ENCODE results near the gene TATDN3. TPM values are rescaled to one million over a fixed set of nuclear protein-coding genes. Genes with fewer than 3 reads are reported as not detected.
"Not testable (repeated sequence)": the region's sequence is repeated elsewhere in the genome, so short reads cannot be mapped to it uniquely, and the experiment has no call there.

TATDN3 gene
- total RNA-seq, 1 donor from 2014 or later, result 31.4 TPM

- no peak overlapping the region for H3K27ac Mint-ChIP-seq
- peaks cover 55% of the 10 kb centered on the region for H3K36me3 Mint-ChIP-seq (ENCODE audit: low read depth)
- TF ChIP-seq CTCF (IDR thresholded peaks at IDR 0.05), result no peak
- no peaks in the 10 kb centered on the region for H3K27me3 Mint-ChIP-seq
- no peak for DNase-seq
- POLR2A ChIA-PET, result no interaction called here
- no peak for ATAC-seq (ENCODE audit: low read depth)
- peaks cover 7% of the 10 kb centered on the region for H3K4me1 Mint-ChIP-seq
- intact Hi-C loops (cut with micrococcal nuclease), result no loop called here
- CTCF ChIA-PET, result interaction anchor here (2.8 kb wide), 1 partner anchor 98 kb away, joined by 14 read pairs; no protein-coding TSS in a partner anchor
- H3K9me3 Mint-ChIP-seq, result peaks cover 8% of the 10 kb centered on the region
- H3K4me3 Mint-ChIP-seq, result no peak overlapping the region
Measured at GRCh38 chr1:212762839-212763238, 28.9 kb upstream of the TATDN3 start.

- DNase-seq; H3K4me3 Mint-ChIP-seq; CTCF ChIA-PET; POLR2A ChIA-PET; H3K27ac Mint-ChIP-seq; ATAC-seq (ENCODE audit: low read depth); H3K27me3 Mint-ChIP-seq; intact Hi-C loops (cut with micrococcal nuclease): not testable (repeated sequence)
- peaks cover 23% of the 10 kb centered on the region for H3K9me3 Mint-ChIP-seq
- peaks cover 70% of the 10 kb centered on the region for H3K36me3 Mint-ChIP-seq (ENCODE audit: low read depth)
- peaks cover 11% of the 10 kb centered on the region for H3K4me1 Mint-ChIP-seq
Measured at GRCh38 chr1:212764718-212765281, 26.9 kb upstream of the TATDN3 start.

- H3K27ac Mint-ChIP-seq; CTCF ChIA-PET; ATAC-seq (ENCODE audit: low read depth); DNase-seq; intact Hi-C loops (cut with micrococcal nuclease); H3K4me3 Mint-ChIP-seq; POLR2A ChIA-PET; H3K27me3 Mint-ChIP-seq: not testable (repeated sequence)
- Mint-ChIP-seq H3K9me3 (peaks cover 32% of the 10 kb centered on the region), H3K36me3 (ENCODE audit: low read depth) (peaks cover 77% of the 10 kb centered on the region), H3K4me1 (peaks cover 12% of the 10 kb centered on the region)
Measured at GRCh38 chr1:212766825-212767224, 24.9 kb upstream of the TATDN3 start.

GRCh38 chr1:212769459-212770167, 22.1 kb upstream of the TATDN3 start:
- Mint-ChIP-seq H3K27me3 (no peaks in the 10 kb centered on the region), H3K4me1 (peaks cover 26% of the 10 kb centered on the region), H3K27ac (no peak overlapping the region), H3K36me3 (ENCODE audit: low read depth) (peaks cover 78% of the 10 kb centered on the region), H3K9me3 (peaks cover 32% of the 10 kb centered on the region), H3K4me3 (no peak overlapping the region)
- intact Hi-C loops (cut with micrococcal nuclease), result no loop called here
- ChIA-PET POLR2A (interaction anchor here (0.6 to 1.2 kb wide), 2 partner anchors 20 to 241 kb away, joined by 3 to 4 read pairs; no protein-coding TSS in a partner anchor), CTCF (interaction anchor here (1.3 to 1.4 kb wide), 2 partner anchors 18 to 104 kb away, joined by 3 to 4 read pairs; no protein-coding TSS in a partner anchor)
- ATAC-seq (ENCODE audit: low read depth), result no peak
- no peak for DNase-seq
- TF ChIP-seq CTCF (IDR thresholded peaks at IDR 0.05), result no peak

GRCh38 chr1:212771341-212771740, 20.4 kb upstream of the TATDN3 start:
- TF ChIP-seq CTCF (IDR thresholded peaks at IDR 0.05), result no peak
- no peak for ATAC-seq (ENCODE audit: low read depth)
- Mint-ChIP-seq H3K4me1 (peaks cover 27% of the 10 kb centered on the region), H3K9me3 (peaks cover 32% of the 10 kb centered on the region), H3K4me3 (no peak overlapping the region), H3K27ac (no peak overlapping the region), H3K27me3 (no peaks in the 10 kb centered on the region), H3K36me3 (ENCODE audit: low read depth) (peaks cover 73% of the 10 kb centered on the region)
- DNase-seq, result no peak
- ChIA-PET POLR2A (interaction anchor here (0.6 kb wide), 1 partner anchor 65 kb away, joined by 3 read pairs; no protein-coding TSS in a partner anchor), CTCF (interaction anchor here (0.6 to 1.3 kb wide), 2 partner anchors 106 to 158 kb away, joined by 5 to 7 read pairs; no protein-coding TSS in a partner anchor)
- intact Hi-C loops (cut with micrococcal nuclease), result no loop called here

GRCh38 chr1:212773011-212773410, 18.7 kb upstream of the TATDN3 start:
- DNase-seq (no peak), ATAC-seq (ENCODE audit: low read depth) (no peak)
- ChIA-PET CTCF (interaction anchor here (1.1 kb wide), 1 partner anchor 108 kb away, joined by 4 read pairs; no protein-coding TSS in a partner anchor), POLR2A (interaction anchor here (0.6 kb wide), 1 partner anchor 808 kb away, joined by 3 read pairs; no protein-coding TSS in a partner anchor)
- H3K27me3 Mint-ChIP-seq, result no peaks in the 10 kb centered on the region
- peaks cover 24% of the 10 kb centered on the region for H3K9me3 Mint-ChIP-seq
- H3K4me1 Mint-ChIP-seq, result peaks cover 27% of the 10 kb centered on the region
- H3K36me3 Mint-ChIP-seq (ENCODE audit: low read depth), result peaks cover 72% of the 10 kb centered on the region
- no peak overlapping the region for H3K4me3 Mint-ChIP-seq
- intact Hi-C loops (cut with micrococcal nuclease), result no loop called here
- no peak for TF ChIP-seq CTCF (IDR thresholded peaks at IDR 0.05)
- H3K27ac Mint-ChIP-seq, result peak overlapping the region; percentile 7

Measured in activated B cell treated with CpG ODN at 0.5 μM for 24 hours (primary cell).